Heart right ventricle (tissue), 16 donors: ENCODE data around the gene GCA. TPM values are rescaled to one million over a fixed set of nuclear protein-coding genes. Genes with fewer than 3 reads are reported as not detected.

Source experiments
- ATAC-seq, 8 donors: fragments of 200-7000 bp; cut with Tn5 transposase; one replicate each; pipeline ENCODE4 v1.9.1; 2020; ENCODE audit warnings: mild to moderate bottlenecking in 8 of 8, moderate library complexity in 8 of 8, moderate number of reproducible peaks in 1 of 8
- DNase-seq, 2 donors: peaks; one replicate each; pipeline ENCODE4 v3.0.0-alpha.2; 2020
- H3K27ac ChIP-seq, 10 donors: fragments of 200-600 bp; sonication (generic) in 2 of 10; one replicate each; pipeline versions ENCODE4 v1.5.0 to v1.8.0; 2020 to 2022; ENCODE audit warnings: mild to moderate bottlenecking in 3 of 10
- H3K27me3 ChIP-seq, 7 donors: fragments of 200-600 bp; one replicate each; pipeline ENCODE4 v1.8.0; 2021 to 2022; ENCODE audit warnings: mild to moderate bottlenecking in 2 of 7
- H3K36me3 ChIP-seq, 9 donors: fragments of 200-600 bp; sonication (generic) in 1 of 9; one replicate each; pipeline versions ENCODE4 v1.5.0 to v1.8.0; 2020 to 2022; ENCODE audit warnings: mild to moderate bottlenecking in 2 of 9
- H3K4me1 ChIP-seq, 9 donors: fragments of 200-600 bp; sonication (generic) in 1 of 9; one replicate each; pipeline versions ENCODE4 v1.5.0 to v1.8.0; 2020 to 2022; ENCODE audit warnings: mild to moderate bottlenecking in 4 of 9
- H3K4me3 ChIP-seq, 10 donors: fragments of 200-600 bp; sonication (generic) in 2 of 10; one replicate each; pipeline versions ENCODE4 v1.5.0 to v1.8.0; 2020 to 2022; ENCODE audit warnings: mild to moderate bottlenecking in 7 of 10, moderate library complexity in 2 of 10
- H3K9me3 ChIP-seq, 11 donors: fragments of 200-600 bp in 10 of 11; sonication (generic) in 2 of 11; one replicate each; pipeline versions ENCODE4 v1.5.0 to v1.8.0; 2013 to 2022; ENCODE audit warnings: mild to moderate bottlenecking in 2 of 11, control low read depth in 1 of 11, moderate library complexity in 1 of 11
- WGBS, 2 donors: extraction: QIAGEN DNeasy Blood & Tissue Kit; methylation state at CpG; one replicate each; pipeline ENCODE4 v1.1.7; 2013; ENCODE audit warnings: inconsistent platforms in 1 of 2; 5-methylcytosine and 5-hydroxymethylcytosine counted together
- intact Hi-C, 10 donors: fragments of 100-400 bp; cut with DNase I; formaldehyde crosslinking; loops; one replicate each; pipeline versions ENCODE4 v1.11.1 to v1.14.2; 2022
- polyA plus RNA-seq, 2 donors: library from polyadenylated mRNA; stranded (reverse); fragments of 200-250 nt; gene quantifications; one replicate each; pipeline ENCODE4 v1.2.3, GENCODE V29; 2013
- total RNA-seq, 10 donors: library from RNA; stranded (reverse); fragmentation: NEBNext Ultra II Directional in 3 of 10; extraction: Animal tissue kit (Norgen Biotek cat#: 25700) in 3 of 10; gene quantifications; one replicate each; pipeline versions ENCODE4 v1.2.1 to v1.2.4, GENCODE V29; 2021 to 2023
- TF ChIP-seq, protein P1 (sequence below), 9 donors: fragments of 200-600 bp; sonication (generic) in 2 of 9; IDR thresholded peaks; one replicate each; pipeline versions ENCODE4 v1.5.0 to v1.8.0; 2021 to 2022; ENCODE audit warnings: antibody characterized with exemption in 9 of 9, mild to moderate bottlenecking in 5 of 9, moderate library complexity in 1 of 9
- donor health status: Arrhythmogenic right ventricular cardiomyopathy.
- donor health status: ischemic (EF 13 %, LVEDD 7.1; RV severe dilation, severe dysfunction).
- donor health status: healthy with polysubstance abuse.
- donor health status: DM: no; HTN: yes; CAD: no.
- donor health status: DM: no; HTN: no; CAD: no.
- donor health status: ischemic (EF 25% LVEDD 6.9; RV normal size, moderate dysfunction).
- donor health status: ischemic (EF 25% LVEDD 5.7; RV mildly dilated, moderate dysfunction).
- donor health status: healthy.
- donor health status: DM: yes; HTN: yes; CAD: no.
- donor health status: Ischemic cardiomyopathy.
- donor health status: ischemic (EF 35%, LVEDD 5.7; RV mildly dilated, moderate dysfunction).
- donor health status: nonischemic (EF 11% LVEDD 7.7; RV severe dilation, severe dysfunction).
- donor health status: DM: yes; HTN: yes; CAD: no.
- donor health status: PGD.
- donor health status: ischemic (EF 29% LVEDD 5.4; RV normal size, mild dysfunction).
- donor health status: nonischemic (EF 23%, LVEDD 6.1; RV moderate dilation, normal function).

The GCA gene
- total and polyA plus RNA-seq, 12 donors, result 3.1 to 19.4 (median 6.9) TPM

DNA sequence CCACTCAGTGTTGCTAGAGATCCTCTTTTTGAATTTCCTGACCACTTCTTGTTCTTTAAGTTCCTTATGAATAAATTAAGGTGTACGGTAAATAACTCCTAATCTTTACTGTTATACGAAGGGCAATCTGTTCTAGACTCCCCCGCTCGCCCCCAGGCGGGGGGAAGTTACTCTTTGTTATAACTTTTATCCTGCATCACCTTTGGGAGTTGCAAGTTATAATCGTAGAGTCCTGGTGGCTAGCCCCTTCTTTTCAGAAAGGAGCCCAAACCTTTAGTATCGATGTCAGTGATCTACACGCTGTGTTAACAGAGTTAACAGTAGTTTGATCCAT, 652 bp downstream of the GCA start:
- WGBS, 2 donors, result 6 to 9% methylated on average over 8 of the region's 8 CpGs
- H3K4me1 ChIP-seq, result peaks cover 0 to 34% (median 6%) of the 10 kb centered on the region in 9 donors
- no peak for ATAC-seq
- peaks cover 0 to 4% (median 0%) of the 10 kb centered on the region in 9 donors for H3K36me3 ChIP-seq
- H3K27ac ChIP-seq, result peak overlapping the region in 9 of 10 donors; percentile 57 to 91 (median 76)
- no peak for DNase-seq
- intact Hi-C loops, result no loop called here
- H3K4me3 ChIP-seq, result peak overlapping the region; percentile 68 to 92 (median 86)
- H3K9me3 ChIP-seq, result no peaks in the 10 kb centered on the region
- TF ChIP-seq, protein P1, sequence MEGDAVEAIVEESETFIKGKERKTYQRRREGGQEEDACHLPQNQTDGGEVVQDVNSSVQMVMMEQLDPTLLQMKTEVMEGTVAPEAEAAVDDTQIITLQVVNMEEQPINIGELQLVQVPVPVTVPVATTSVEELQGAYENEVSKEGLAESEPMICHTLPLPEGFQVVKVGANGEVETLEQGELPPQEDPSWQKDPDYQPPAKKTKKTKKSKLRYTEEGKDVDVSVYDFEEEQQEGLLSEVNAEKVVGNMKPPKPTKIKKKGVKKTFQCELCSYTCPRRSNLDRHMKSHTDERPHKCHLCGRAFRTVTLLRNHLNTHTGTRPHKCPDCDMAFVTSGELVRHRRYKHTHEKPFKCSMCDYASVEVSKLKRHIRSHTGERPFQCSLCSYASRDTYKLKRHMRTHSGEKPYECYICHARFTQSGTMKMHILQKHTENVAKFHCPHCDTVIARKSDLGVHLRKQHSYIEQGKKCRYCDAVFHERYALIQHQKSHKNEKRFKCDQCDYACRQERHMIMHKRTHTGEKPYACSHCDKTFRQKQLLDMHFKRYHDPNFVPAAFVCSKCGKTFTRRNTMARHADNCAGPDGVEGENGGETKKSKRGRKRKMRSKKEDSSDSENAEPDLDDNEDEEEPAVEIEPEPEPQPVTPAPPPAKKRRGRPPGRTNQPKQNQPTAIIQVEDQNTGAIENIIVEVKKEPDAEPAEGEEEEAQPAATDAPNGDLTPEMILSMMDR (IDR thresholded peaks at IDR 0.05), result no peak
- no peaks in the 10 kb centered on the region for H3K27me3 ChIP-seq

DNA sequence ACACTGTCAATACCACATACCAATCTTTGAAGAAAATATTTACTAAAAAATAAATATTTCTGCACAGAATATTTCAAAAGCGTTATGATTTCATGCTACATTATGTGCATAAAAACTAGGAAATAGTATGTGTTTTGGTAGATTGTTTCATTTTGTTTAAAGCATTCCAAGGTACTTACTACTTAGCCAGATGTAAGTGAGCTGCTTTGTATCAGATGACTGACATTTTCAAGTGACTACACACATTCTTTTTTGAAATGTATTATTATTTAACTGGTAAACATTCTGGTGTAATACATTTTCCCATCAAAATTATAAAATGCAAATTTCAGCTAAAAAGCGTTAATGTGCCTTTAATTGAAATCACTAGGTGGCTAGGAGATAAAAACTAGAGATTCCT, 21.5 kb downstream of the GCA start:
- H3K36me3 ChIP-seq, result peaks cover 0 to 13% (median 0%) of the 10 kb centered on the region in 9 donors
- TF ChIP-seq, protein P1 (IDR thresholded peaks at IDR 0.05), result no peak
- H3K27me3 ChIP-seq, result no peaks in the 10 kb centered on the region
- no peak overlapping the region for H3K4me3 ChIP-seq
- no peak overlapping the region for H3K27ac ChIP-seq
- ATAC-seq (no peak), DNase-seq (no peak)
- no peaks in the 10 kb centered on the region for H3K9me3 ChIP-seq
- H3K4me1 ChIP-seq, result peaks cover 0 to 16% (median 4%) of the 10 kb centered on the region in 9 donors
- intact Hi-C loops, result no loop called here
- WGBS, 2 donors, result 90% methylated on average over 2 of the region's 2 CpGs

DNA sequence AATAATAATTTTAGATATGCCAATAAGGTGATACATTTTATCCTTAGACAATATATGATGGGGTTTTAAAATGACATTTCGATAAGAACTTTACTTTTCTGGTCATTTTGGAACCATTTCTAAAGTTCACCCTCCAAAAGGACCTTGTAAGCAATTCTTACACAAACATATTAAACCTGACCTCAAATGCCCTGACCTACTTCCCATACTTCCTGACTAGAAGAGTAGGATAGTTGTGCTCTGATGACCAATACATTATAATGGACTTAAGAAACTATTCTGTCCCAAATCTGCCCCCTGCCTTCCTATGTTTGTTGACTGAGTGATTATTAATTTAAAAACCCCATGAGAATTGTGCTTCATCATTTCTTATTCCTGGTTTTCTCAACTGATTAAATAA, 24.6 kb downstream of the GCA start:
- TF ChIP-seq, protein P1 (IDR thresholded peaks at IDR 0.05), result no peak
- intact Hi-C loops, result no loop called here
- H3K27me3 ChIP-seq, result no peaks in the 10 kb centered on the region
- no peak overlapping the region for H3K27ac ChIP-seq
- WGBS, 2 donors, result 84 to 93% methylated on average over 1 of the region's 1 CpG
- no peak overlapping the region for H3K4me3 ChIP-seq
- H3K36me3 ChIP-seq, result no peaks in the 10 kb centered on the region
- DNase-seq (no peak), ATAC-seq (no peak)
- H3K4me1 ChIP-seq, result peaks cover 0 to 16% (median 4%) of the 10 kb centered on the region in 9 donors
- no peaks in the 10 kb centered on the region for H3K9me3 ChIP-seq

DNA sequence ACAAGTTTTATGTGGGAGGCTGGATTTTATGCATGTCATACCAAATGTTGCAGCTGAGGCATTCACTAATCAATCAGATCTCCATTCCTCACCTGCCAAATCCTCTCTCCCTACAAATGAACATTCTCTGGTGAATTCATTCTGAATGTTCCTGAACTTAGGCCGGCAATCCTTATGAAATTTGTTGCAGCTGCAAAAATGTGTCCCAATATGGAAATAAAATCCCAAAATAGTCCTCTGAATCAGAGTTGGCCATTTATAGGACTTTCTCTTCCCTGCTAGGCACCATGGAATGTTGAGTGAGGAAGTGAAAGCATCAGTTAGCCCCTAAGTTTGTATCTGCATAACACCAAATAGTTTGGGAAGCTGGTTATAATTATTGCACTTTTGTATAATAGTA, 25.6 kb downstream of the GCA start:
- no peak for DNase-seq
- H3K36me3 ChIP-seq, result no peaks in the 10 kb centered on the region
- ATAC-seq, result no peak
- no peak overlapping the region for H3K4me3 ChIP-seq
- H3K27me3 ChIP-seq, result no peaks in the 10 kb centered on the region
- 52 to 64% methylated on average over 1 of the region's 1 CpG for WGBS, 2 donors
- intact Hi-C loops, result no loop called here
- TF ChIP-seq, protein P1 (IDR thresholded peaks at IDR 0.05), result no peak
- H3K4me1 ChIP-seq, result peaks cover 0 to 16% (median 4%) of the 10 kb centered on the region in 9 donors
- H3K9me3 ChIP-seq, result no peaks in the 10 kb centered on the region
- no peak overlapping the region for H3K27ac ChIP-seq
